Cortex of kidney (tissue), 1 donor: ENCODE data around the gene VWA8.

ENCODE experiments used
- DNase-seq: peaks from one replicate; lab custom pipeline; 2025; lab: John Stamatoyannopoulos, UW

VWA8 gene

GRCh38 chr13:41960637-41961465 lies at the start of gene VWA8:
VWA8 (minus strand) TSS chr13:41961109; CDS start chr13:41961015, 94 bp downstream.
- DNase-seq, result no peak

- no peak for DNase-seq
These were observed 48.1 kb upstream of the VWA8 start for GRCh38 chr13:42009057-42009456.

GRCh38 chr13:42007844-42008243 lies 46.9 kb upstream of the VWA8 start:
- no peak for DNase-seq

DNA sequence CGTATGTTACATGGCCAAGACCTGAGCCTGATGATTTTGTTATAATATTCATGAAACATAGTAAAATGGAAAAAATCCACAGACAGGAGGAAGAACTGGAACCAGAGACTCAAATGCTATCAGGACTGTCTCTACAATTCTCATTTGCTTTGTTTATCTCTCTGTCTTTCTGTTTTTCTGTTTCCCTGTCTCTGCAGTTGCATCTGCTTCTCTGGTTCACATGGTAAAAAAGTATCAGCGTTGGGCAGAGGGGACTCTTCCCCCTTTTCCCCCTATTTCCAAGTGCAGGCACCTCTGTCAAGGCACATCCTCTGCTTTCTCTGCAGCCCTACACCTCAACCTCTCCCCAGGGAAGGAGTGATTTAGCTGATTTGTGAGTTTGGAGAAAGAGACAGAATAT lies 41.2 kb upstream of the VWA8 start:
- DNase-seq, result no peak

DNA sequence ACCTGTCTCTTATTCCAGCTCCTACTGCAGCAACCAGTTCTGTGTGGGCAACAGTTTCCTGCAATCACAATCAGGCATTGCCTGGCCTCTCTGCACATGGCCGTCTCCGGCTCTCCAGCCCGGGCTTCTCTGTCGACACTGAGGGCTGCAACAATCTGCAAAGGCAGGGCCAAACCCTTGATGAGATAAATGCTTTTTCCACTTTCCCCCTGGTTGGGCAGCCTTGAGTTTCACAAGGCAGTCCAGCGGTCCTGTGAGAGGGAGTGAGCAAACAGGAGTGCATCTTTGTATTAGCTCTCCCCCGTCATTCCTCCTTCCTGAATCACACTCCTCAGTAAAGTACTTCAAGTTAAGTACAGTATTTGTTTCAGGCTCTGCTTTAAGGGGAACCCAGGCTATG lies 40.7 kb upstream of the VWA8 start:
- no peak for DNase-seq

DNA sequence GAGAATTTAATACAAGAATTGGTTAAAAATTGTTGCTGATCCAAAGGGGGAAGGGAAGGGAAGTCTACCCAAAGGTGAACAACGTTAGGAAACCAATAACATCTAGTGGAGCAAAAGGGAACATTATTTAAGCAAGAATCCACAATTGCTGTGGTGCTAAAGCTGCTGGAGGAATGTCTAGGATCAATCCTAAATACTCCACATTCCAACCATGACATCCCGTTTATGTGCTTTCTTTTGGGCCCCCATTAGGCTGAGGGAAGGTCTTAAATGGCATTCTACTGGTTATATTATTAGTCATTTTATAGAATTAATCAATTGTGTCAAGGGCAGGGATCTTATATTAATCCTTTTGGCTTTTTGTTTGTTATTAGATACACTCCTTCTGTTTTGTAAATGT lies 39.9 kb upstream of the VWA8 start:
- no peak for DNase-seq

DNA sequence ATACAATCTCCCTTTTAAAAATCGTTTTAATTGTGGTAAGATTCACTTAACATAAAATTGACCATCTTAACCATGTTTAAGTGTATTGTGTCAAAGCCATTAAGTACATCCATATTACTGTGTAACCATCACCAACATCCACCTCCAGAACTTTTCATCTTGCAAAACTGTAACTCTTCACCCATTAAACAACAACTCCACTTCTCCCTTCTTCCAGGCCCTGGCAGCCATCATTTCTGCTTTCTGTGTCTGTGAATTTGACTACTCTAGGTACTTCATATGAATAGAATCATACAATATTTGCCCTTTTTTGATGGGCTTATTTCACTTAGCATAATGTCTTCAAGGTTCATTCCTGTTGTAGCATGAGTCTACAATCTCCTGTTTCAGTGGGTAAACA lies 36.5 kb upstream of the VWA8 start:
- no peak for DNase-seq

- no peak for DNase-seq
These were observed 35.0 kb upstream of the VWA8 start for GRCh38 chr13:41995946-41996345.

DNA sequence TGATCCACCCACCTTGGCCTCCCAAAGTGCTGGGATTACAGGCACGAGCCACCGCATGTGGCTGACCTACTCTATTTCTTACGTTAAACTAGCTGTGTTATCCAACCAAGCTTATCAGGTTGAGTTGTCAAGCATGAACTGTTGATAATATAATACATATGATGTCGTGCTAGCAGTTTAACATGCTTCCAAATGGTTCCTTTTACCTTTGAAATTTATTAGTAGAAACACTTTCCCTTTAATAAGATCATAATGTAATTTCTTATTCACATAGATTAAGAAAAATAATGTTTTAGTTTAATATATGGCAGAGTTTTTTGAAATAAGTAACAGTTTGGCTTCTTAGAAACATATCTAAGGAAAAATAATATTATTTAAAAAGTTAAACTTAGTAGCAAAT lies 34.4 kb upstream of the VWA8 start:
- DNase-seq, result no peak

GRCh38 chr13:41994696-41995095 lies 33.8 kb upstream of the VWA8 start:
- no peak for DNase-seq

DNA sequence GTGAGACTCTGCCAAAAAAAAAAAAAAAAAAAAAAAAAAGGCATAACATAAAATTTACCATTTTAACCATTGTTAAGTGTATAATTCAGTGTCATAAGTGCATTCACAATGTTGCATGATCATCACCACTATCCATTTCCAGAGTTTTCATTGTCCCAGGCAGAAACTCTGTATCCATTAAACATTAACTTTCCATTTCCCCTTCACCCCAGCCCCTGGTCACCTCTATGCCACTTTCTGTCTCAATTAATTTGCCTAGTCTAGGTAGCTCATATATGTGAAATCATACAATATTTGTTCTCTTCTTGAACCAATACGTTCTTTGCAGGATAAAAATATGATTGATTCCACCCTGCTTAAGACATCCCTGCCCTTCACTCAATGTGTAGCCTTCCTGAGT lies 31.0 kb upstream of the VWA8 start:
- no peak for DNase-seq

- no peak for DNase-seq
These were observed 27.3 kb upstream of the VWA8 start for GRCh38 chr13:41988244-41988643.

DNA sequence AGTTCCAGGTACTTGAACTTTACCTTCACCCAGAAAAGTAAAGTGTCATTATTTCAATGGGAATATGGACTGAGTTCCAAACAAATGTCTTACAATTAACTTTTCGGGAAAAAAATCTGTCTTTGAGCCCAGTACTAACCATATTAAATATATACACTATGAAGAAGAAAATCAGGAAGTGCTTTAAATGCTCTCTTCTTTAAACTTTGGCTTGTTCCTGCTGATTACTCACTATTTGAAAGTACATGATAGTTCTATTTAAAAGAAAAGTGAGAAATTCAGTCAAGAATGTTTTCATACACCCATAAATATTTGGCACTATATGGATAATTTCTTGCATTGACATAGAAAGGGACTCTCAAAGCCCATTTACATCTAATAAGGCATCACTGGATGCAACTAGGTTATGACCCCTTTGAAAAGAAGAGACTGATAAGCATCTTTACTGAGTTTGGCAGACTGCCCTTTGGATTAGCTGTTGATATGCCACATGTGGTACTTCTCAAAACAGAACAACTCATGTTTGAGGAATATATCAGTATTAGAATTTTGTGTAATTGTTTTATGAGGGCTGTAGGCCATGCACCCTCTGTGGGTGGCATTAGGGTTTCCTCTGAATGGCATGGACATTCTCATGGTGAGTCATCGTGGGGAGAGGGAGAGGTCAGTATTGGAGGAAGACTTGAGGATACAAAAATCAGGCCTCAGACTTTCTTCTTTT lies 25.0 kb upstream of the VWA8 start:
- DNase-seq, result no peak

DNA sequence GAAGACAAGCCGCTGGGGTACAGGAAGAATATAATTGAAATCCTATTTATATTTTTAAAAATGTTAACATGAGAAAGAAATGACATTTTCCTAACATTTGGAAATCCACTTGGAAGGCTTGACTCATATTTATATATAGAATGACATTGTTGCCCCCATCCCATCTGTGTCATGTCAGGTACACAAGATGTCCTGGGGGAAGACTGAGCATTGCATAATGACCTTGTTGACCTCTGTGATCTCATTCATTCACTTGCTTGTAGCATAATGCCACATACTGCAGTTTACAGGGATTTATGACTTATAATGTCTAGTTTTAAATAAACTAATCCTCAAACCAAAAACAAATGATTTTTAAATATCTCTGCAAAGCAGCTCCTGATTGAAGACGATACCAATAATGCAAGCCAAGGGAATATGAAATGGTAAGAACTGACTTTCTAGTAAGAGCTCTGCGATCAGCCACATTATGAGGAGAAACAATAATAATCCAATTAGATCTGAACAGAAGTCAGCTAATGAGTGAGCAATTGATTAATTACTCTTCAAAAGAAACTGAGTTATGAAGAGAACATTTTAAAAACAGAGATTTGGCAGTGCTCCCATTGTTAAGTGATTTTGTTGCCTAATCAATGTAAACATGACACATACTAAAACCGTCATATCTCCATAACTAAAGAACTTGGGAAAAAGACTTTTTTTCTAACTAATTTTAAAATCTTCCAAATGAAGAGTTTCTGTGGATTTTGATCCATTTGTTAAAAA lies 21.2 kb upstream of the VWA8 start:
- no peak for DNase-seq

- DNase-seq, result no peak
These were observed 17.1 kb upstream of the VWA8 start for GRCh38 chr13:41978007-41978406.

DNA sequence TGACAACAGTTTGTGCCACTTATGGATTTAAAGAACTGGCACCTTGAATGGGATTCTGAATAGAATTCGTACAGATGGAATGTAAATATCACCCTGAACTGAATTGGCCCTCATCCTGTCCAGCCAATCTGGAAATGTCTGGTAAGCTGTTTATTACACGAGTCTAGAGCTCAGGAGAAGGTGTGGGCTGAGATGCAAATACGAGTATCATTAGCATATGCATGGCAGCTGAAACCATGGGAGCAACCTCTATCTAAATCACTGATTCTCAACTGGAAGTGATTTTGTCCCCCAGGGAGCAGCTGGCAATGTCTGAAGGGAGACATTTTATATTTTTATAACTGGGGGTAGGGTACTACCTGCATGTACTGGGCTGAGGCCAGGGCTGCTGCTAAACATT lies 15.6 kb upstream of the VWA8 start:
- no peak for DNase-seq

DNA sequence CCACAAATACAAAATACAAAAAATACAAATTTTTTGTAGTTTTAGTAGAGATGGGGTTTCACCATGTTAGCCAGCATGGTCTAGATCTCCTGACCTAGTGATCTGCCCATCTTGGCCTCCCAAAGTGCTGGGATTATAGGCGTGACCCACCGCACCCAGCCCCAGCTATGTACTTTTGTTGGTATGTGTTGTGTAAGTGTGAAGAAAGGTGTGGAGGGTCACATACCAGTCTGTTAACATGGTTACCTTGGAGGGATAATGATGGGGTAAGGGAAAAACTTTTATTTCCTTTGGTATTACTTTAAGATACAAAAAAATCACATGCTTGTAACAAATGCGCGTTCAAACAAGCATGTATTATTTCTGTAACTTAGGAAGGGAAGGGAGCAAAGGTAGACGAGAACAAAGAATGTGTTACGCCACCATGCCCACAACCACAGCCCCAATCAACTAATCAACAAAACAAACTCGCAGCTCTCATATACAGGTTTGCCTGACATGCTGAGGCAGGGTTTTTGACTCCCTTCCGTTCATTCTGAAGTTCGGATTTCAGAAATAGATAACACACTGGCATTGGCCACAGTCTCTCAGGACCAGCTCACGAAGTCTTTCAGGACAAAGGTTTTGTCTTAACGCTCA lies 13.5 kb upstream of the VWA8 start:
- DNase-seq, result no peak

GRCh38 chr13:41973247-41973741 lies 12.4 kb upstream of the VWA8 start:
- no peak for DNase-seq

GRCh38 chr13:41971848-41972247 lies 10.9 kb upstream of the VWA8 start:
- no peak for DNase-seq

GRCh38 chr13:41970918-41971317 lies 10.0 kb upstream of the VWA8 start:
- no peak for DNase-seq

DNA sequence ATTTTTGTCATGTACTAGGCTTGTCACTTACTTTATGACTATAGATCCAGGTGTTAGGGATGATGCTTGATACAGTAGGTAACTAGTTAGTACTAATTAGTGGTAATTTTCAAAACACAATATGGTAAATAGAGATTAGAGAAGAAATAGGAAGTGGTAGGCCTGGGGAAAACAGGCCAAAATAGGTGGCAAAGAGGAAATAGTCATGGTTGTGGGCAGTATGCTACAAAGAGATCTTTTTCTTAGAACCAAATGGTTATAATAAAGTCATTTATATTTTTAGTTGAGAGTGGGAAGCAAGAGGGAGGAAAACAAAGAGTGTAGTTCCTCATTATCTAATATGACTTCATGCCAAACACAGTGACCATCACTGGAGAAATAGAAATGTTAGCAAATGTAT lies 9.1 kb upstream of the VWA8 start:
- DNase-seq, result no peak

DNA sequence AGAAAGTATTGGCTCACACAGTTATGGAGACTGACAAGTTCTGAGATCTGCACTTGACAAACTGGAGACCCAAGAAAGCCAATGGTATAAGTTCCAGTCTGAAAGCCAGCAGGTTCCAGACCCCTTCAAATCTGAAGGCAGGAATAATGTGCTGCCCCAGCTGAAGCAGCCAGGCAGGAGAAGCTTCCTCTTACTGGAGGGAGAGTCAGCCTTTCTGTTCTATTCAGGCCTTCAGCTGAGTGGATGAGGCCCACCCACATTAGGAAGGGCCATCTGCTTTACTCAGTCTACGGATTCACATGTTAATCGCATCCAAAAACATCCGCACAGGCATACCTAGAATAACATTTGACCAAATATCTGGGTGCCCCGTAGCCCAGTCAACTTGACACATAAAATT lies 8.2 kb upstream of the VWA8 start:
- no peak for DNase-seq
